Activated effector memory CD4-positive, alpha-beta T cell treated with Interleukin-2 at 50 U/mL for 16 hours (primary cell): ENCODE data around the gene TCF25.
A peak's percentile ranks its signal among the peaks of the same experiment; 100 is the strongest.
"Not testable (repeated sequence)": the region's sequence is repeated elsewhere in the genome, so short reads cannot be mapped to it uniquely, and the experiment has no call there.

Experiments used
- DNase-seq: peaks from one replicate; pipeline ENCODE4 v3.0.0-alpha.2; 2020

The TCF25 gene

DNA sequence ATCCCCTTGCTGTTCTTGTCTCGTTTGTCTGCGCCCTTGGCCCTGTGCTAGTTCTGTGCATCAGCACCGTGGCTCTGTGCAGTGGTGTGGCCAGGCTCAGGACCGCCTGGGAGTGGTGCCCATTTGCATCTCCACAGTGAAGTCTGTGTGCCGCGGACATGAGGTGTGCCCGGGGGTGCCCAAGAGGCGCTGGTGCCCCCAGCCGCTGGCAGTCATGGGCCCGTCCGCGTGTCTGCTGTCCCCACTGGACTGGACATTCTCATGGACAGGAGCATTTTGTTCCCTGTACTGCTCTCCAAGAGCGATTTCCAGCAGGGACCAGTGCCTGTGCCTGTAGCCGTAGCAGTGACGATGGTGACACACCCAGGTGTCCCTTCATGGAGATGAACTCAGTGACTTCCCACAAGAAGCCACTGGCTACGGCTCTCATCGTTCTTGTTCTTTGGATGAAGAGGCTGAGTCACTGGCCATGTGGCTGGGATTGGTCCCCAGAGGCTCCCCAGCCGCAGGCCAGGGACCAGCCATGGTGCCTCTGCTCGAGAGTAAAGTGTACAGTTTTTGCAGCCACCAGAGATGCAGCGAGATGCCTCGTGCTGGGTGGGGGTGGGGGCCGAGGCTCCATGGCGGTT, 32.2 kb downstream of the TCF25 start:
- no peak for DNase-seq

DNA sequence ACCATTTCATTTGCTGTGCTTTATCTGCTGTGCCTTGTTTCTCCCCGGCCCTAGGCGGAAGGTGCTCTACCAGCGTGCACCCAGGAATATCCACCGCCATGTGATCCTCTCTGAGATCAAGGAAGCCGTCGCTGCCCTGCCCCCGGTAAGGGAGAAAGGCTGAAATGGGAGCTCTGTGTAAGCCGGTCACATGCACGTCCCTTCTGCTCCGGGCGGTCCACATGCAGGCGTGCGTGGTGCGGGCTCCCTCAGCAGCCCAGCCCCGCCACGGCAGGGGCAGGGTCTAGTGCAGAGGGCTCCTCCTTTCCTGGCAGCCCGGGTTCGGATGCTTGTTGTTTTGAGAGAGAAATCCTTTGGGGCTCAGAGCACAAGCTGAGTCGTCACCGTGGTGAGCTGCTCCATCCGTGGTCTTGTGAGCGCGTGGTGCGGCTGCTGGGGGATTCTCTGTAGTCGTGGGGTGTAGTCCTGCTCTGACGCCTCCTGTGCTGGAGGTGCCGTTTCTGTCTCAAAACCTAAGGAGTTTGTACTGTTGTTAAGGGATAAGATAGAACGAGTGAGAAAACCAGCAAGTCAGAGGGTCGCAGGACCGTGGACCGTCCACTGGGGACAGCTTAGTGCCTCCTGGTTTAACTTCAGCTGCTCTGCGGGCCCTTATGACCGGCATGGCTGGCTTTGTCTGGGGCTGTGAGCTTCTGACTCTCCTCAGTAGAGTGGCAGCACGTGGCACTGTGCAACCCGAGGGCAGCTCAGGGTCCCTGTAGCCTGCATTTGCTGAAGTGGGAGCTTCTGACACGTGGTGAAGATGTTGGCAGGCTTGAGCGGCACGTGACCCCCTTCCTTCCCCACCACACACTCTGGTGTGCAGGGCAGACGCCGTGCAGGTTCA, 33.0 kb downstream of the TCF25 start:
- no peak for DNase-seq

DNA sequence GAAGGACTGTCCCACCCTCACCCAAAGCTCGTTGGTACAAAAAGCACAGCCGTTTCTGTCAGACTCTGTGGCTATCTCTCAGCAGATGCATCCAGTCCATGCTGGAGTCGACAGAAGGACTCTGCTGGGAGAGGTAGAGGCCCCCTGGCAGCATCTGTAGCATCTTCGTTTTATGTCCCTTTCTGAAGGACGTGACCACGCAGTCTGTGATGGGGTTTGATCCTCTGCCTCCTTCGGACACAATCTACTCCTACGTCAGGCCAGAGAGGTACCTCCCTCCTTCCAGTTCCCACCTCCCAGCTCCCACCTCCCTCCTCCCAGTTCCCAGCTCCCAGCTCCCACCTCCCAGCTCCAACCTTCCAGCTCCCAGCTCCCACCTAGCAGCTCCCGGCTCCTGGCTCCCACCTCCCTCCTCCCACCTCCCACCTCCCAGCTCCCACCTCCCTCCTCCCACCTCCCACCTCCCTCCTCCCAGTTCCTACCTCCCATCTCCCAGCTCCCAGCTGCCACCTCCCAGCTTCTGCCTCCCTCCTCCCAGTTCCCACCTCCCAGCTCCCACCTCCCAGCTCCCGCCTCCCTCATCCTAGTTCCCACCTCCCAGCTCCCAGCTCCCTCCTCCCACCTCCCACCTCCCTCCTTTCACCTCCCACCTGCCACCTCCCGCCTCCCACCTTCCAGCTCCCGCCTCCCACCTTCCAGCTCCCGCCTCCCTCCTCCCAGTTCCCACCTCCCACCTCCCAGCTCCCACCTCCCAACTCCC, 33.8 kb downstream of the TCF25 start:
- no peak for DNase-seq

DNA sequence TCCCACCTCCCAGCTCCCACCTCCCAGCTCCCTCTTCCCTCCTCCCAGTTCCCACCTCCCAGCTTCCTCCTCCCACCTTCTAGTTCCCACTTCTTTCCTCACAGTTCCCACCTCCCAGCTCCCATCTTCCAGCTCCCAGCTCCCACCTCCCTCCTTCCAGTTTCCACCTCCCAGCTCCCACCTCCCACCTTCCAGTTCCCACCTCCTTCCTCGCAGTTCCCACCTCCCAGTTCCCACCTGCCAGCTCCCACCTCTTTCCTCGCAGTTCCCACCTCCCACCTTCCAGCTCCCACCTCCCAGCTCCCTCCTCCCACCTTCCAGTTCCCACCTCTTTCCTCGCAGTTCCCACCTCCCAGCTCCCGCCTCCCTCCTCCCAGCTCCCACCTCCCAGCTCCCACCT, 34.8 kb downstream of the TCF25 start:
- DNase-seq, result no peak

DNA sequence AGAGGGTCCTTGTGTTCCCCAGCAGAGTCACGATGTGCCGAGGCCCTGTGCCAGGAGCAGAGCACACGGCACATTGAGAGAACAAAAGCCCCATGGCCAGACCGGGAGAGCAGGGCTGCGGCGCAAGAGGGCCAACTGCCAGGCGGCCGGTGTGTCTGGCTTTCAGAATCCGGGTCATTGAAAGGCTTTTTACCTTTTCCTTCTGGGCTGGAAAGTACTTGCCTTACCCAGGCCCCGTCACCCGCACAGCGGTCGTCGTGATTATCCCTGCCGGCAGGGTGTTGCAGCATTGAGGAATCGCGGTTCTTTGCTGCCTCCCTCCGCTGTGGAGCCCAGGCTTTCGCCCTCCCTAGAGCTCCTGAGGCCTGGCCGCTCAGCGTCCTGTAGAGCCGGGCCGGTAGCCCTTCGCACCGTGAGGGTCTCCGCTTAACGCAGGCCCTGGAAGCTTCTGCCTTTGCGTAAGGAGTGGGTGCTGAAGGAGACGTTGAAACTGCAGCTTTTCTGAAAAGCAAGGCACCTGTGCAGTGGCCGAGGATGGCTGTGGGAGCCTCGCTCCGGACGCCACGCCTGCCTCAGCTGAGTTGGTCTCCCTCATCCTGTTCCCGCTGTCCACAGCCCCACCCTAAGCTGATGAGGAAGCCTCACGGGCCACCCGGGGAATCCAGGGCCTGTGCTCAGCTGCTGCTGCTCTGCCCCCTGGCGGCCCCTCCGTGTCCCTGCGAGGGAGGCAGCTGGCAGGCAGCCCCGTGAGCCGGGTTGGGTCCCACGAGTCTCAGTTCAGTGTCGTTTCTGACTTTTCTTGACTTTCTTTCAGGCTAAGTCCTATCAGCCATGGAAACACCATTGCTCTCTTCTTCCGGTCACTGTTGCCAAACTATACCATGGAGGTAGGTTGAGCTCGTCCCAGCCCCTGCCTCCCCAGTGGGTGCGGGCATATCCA, 36.7 kb downstream of the TCF25 start:
- peak; percentile 51 for DNase-seq

DNA sequence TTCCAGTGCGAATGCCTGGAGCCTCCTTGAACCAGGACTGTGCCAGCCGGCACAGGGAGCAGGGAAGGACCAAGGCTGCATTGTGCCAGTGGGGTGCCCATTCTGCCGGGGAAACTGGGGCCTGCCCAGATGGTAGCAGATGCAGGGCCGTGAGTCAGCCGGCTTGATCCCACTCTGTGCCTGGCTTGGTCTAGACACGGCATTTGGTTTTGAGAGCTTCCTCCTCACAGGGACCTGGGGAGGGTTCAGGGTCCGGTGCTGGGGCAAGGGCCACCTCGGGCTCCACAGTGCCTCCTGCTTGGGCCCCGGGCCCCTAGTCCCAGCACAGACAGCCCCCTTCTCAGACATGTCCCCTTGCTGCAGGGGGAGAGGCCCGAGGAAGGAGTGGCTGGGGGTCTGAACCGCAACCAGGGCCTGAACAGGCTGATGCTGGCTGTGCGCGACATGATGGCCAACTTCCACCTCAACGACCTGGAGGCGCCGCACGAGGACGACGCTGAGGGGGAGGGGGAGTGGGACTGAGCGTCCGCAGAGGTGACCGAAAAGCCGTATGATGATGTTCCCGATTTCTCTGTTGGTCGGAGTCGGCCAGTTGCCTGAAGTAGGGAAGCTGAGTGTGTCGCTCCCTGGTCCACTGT, 37.4 kb downstream of the TCF25 start:
- no peak for DNase-seq

DNA sequence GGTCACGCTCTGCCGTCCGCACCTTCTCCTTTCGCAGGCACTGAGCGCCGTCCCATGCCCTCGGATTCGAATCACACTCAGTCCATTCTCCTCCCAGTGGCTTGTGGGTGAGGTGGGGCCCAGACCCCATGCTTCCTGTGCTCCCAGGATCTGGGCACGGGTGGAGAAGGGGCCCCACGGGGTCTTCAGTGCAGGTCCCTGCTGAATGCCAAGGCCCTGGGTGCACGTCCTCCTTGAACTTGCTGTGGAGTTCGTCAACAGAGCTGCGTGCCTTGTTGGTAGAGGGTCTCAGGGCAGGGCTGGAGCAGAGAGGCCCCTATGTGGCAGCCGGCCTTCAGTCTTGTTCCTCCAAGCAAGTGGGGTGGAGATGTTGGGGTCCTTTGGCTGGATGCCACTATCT, 38.0 kb downstream of the TCF25 start:
- DNase-seq, result no peak

- DNase-seq, result no peak
These were observed 38.8 kb downstream of the TCF25 start for GRCh38 chr16:89912143-89912542.

- DNase-seq, result no peak
These were observed 39.2 kb downstream of the TCF25 start for GRCh38 chr16:89912627-89913026.

GRCh38 chr16:89913408-89914387, 40.3 kb downstream of the TCF25 start:
- no peak for DNase-seq

GRCh38 chr16:89914642-89915285, 41.4 kb downstream of the TCF25 start:
- not testable (repeated sequence) for DNase-seq

DNA sequence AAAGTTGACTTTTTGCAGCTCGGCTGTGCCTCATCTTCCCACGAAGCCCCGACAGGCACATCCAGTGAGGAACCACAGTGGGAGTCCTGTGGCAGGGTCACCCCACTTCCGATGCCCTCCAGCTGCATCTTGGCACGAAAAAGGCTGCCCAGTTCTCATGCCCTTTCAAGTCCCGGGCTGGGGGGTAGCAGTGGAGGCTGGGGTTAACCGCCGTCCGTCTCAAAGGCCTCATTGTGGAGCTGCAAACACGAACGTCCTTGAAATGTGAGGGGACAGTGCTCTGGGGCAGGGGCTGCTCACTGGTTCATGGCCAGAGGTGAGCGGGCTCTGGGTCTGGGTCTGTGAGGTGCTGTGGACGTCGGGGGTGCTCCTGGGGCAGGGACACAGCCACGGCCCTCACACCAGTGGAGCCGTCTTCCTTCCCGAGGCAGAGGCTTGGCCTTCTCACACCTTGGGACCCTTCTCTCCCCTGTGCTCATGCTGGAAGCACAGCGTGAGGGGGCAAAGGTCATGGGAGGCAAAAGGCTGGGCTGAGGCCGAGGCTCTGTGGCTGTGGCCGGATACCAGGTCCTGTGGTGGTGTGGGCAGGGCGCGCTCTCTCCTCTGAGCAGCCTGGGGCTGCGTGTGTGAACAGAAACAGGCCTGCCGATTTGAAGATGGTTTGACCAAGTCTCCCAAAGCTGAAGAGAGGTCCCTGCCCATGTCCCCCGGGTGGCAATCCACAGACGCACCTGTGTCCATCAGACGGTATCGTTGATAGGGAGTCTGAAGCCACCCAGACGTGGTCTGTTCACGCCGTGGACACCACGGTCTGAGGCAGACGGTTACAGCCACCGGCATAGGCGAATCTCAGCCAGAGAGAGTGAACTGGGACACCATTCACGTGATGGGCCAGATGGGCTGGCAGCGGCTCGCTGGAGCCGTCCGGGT, 42.2 kb downstream of the TCF25 start:
- no peak for DNase-seq

DNA sequence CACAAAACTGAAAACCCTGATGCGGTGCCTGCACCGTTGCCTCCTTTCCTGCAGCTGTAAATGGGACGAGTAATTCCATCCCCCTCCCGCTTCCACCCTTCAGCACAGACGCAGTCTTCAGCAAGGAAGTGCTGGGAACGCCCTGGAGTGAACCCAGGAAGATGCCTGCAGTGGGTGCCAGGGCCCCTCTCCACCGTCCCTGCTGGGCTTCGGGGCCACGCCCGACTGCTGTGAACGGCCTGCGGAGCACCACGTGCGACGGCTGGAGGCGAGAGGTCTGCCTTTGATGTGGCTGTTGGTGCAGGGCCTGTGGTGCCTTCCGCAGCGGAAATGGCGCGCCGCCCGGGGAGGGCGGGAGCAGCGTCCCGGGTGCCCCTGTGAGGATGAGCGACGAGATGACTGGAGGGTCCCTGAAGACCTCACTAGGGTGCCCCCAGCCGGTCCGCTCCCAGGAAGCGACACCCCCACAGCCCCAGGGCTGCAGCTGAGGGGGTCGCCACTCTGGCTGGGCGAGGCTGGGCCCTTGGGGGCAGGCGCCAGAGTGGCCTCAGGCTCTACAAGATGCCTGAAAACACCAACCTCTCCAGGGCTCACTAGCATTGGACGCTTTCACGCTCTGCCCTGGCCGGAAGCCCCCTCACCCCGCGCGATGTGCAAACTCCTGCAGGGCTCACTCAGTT, 44.5 kb downstream of the TCF25 start:
- DNase-seq, result peak; percentile 78

DNA sequence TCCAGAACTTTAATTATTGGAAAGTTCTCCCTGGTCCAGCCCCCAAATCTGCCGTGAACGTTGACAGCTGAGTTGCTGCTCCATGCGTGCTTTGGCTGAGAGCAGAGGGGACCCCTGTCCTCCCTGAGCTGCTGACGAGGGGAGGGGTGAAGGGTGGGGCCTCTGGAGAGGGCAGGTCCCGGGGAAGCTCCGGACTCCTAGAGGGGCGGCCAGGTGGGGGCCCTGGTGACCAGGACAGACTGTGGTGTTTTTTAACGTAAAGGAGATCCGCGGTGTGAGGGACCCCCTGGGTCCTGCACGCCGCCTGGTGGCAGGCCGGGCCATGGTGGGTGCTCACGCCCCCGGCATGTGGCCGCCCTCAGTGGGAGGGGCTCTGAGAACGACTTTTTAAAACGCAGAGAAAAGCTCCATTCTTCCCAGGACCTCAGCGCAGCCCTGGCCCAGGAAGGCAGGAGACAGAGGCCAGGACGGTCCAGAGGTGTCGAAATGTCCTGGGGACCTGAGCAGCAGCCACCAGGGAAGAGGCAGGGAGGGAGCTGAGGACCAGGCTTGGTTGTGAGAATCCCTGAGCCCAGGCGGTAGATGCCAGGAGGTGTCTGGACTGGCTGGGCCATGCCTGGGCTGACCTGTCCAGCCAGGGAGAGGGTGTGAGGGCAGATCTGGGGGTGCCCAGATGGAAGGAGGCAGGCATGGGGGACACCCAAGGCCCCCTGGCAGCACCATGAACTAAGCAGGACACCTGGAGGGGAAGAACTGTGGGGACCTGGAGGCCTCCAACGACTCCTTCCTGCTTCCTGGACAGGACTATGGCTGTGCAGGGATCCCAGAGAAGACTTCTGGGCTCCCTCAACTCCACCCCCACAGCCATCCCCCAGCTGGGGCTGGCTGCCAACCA, 45.3 kb downstream of the TCF25 start, which contains the start of gene MC1R:
Gene MC1R (plus strand): TSS at position 410 of the 895 bp plus-strand sequence. CDS start 397 bp downstream, at position 807.
- DNase-seq, result no peak

GRCh38 chr16:89919535-89920406, 46.4 kb downstream of the TCF25 start:
- no peak for DNase-seq

- DNase-seq, result no peak
These were observed 47.3 kb downstream of the TCF25 start for GRCh38 chr16:89920723-89921122.
